KMS-11 (cell line): ENCODE data around the gene GDF7.

Experiments
- H2AFZ ChIP-seq: fragments of 200-600 bp; sonication (generic); 2 replicates; pipeline ENCODE4 v1.6.1; 2016; ENCODE audit warnings: antibody characterized with exemption, mixed run types, low read depth
- H3K27ac ChIP-seq: fragments of 200-600 bp; sonication (generic); 2 replicates; pipeline ENCODE4 v1.6.1; 2016; ENCODE audit warnings: mild to moderate bottlenecking, mixed run types
- H3K27me3 ChIP-seq: fragments of 200-600 bp; sonication (generic); 2 replicates; pipeline ENCODE4 v1.6.1; 2017; ENCODE audit warnings: mild to moderate bottlenecking, low read depth, mixed run types, moderate library complexity; ENCODE audit not compliant: insufficient read depth
- H3K36me3 ChIP-seq: fragments of 200-600 bp; sonication (generic); 2 replicates; pipeline ENCODE4 v1.6.1; 2017; ENCODE audit warnings: mild to moderate bottlenecking, mixed run types; ENCODE audit not compliant: insufficient read depth
- H3K4me1 ChIP-seq: fragments of 200-600 bp; sonication (generic); 2 replicates; pipeline ENCODE4 v1.6.1; 2016; ENCODE audit warnings: mild to moderate bottlenecking, low read depth, mixed run types; ENCODE audit not compliant: poor library complexity, severe bottlenecking
- H3K4me2 ChIP-seq: fragments of 200-600 bp; sonication (generic); 2 replicates; pipeline ENCODE4 v1.7.0; 2016; ENCODE audit warnings: mild to moderate bottlenecking, mixed run types
- H3K4me3 ChIP-seq: fragments of 200-600 bp; sonication (generic); IDR thresholded peaks from 2 replicates; pipeline ENCODE4 v1.6.1; 2017; ENCODE audit warnings: low read depth, low read length, mixed read lengths; ENCODE audit not compliant: insufficient read depth
- H3K79me2 ChIP-seq: fragments of 200-600 bp; sonication (generic); 2 replicates; pipeline ENCODE4 v1.6.1; 2016; ENCODE audit warnings: low read depth, mixed run types; ENCODE audit not compliant: insufficient read depth
- H3K9ac ChIP-seq: fragments of 200-600 bp; sonication (generic); 2 replicates; pipeline ENCODE4 v1.6.1; 2016; ENCODE audit warnings: mild to moderate bottlenecking, mixed run types
- H4K20me1 ChIP-seq: fragments of 200-600 bp; sonication (generic); 2 replicates; pipeline ENCODE4 v1.6.1; 2016; ENCODE audit warnings: mild to moderate bottlenecking, mixed run types; ENCODE audit not compliant: insufficient read depth
- TF ChIP-seq, protein P1 (sequence below): fragments of 200-600 bp; sonication (generic); conservative IDR thresholded peaks from 2 replicates; pipeline ENCODE4 v1.6.1; 2017; ENCODE audit warnings: low read depth, mild to moderate bottlenecking, antibody characterized with exemption, low read length, moderate library complexity, mixed read lengths

The GDF7 gene

DNA sequence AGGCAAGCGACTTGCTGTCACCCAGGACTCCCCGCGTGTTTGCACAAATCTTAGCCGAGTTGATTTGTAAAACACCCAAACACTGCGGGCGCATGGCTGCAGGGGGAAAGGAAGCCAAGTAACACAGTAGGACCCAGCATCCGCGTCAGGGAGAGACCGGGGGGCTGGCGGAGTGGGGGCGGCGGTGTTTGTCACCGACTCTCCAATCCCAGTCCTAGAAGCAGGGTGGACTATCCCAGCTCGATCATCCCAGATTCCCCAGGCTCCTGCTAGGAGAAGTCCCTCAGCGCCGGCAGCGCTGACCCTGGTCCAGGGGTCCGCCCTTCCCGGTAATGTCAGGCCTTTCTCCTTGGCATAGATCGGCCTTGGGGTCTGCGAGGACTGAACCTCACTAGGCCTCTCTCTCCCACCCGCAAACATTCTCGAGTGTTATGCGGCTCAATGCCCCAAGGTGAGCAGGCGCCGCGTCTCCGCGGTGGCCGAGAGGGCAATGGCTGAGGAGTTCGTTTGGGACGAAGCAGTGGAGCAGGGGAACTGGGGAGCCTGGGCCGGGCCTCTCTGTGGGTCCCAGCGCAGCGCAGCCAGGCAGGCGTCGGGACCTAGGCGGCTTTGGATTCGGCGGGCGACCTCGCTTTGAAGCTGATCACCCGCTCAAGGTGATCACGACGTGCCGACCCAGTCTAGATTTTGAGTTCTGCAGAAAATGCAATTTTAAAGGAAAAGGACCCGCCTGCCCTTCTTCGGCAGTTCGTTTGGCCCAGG lies 1.5 kb upstream of the GDF7 start:
- Histone ChIP-seq H3K27ac (no peak overlapping the region), H3K4me1 (no peaks in the 10 kb centered on the region), H3K4me2 (no peak overlapping the region), H3K4me3 (no peak overlapping the region), H3K27me3 (no peaks in the 10 kb centered on the region), H3K79me2 (no peaks in the 10 kb centered on the region), H2AFZ (no peak overlapping the region), H3K36me3 (no peaks in the 10 kb centered on the region), H4K20me1 (no peaks in the 10 kb centered on the region), H3K9ac (no peak overlapping the region)
- TF ChIP-seq, protein P1, sequence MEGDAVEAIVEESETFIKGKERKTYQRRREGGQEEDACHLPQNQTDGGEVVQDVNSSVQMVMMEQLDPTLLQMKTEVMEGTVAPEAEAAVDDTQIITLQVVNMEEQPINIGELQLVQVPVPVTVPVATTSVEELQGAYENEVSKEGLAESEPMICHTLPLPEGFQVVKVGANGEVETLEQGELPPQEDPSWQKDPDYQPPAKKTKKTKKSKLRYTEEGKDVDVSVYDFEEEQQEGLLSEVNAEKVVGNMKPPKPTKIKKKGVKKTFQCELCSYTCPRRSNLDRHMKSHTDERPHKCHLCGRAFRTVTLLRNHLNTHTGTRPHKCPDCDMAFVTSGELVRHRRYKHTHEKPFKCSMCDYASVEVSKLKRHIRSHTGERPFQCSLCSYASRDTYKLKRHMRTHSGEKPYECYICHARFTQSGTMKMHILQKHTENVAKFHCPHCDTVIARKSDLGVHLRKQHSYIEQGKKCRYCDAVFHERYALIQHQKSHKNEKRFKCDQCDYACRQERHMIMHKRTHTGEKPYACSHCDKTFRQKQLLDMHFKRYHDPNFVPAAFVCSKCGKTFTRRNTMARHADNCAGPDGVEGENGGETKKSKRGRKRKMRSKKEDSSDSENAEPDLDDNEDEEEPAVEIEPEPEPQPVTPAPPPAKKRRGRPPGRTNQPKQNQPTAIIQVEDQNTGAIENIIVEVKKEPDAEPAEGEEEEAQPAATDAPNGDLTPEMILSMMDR = no peak

DNA sequence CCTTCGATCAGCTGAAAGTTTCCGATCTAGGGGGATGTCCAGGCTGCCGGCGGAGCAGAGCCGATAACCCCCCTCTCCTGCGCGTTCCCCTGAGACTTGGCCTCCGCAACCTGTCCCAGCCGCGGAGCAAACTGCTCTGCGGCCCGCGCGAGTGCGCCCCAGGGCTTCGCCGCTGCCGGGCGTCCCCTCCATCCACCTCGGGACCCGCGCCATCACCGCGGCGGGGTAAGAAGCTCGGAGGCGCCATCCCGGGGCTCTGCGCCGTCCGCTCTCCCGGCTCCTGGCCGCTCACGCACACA lies 990 bp upstream of the GDF7 start:
- TF ChIP-seq, protein P1 = no peak
- Histone ChIP-seq H4K20me1 (no peaks in the 10 kb centered on the region), H3K79me2 (no peaks in the 10 kb centered on the region), H3K27me3 (no peaks in the 10 kb centered on the region), H2AFZ (no peak overlapping the region), H3K9ac (no peak overlapping the region), H3K36me3 (no peaks in the 10 kb centered on the region), H3K4me1 (no peaks in the 10 kb centered on the region), H3K4me2 (no peak overlapping the region), H3K27ac (no peak overlapping the region), H3K4me3 (no peak overlapping the region)

GRCh38 chr2:20667151-20667530 lies 197 bp downstream of the GDF7 start:
- Histone ChIP-seq H2AFZ (no peak overlapping the region), H3K4me2 (no peak overlapping the region), H3K36me3 (no peaks in the 10 kb centered on the region), H3K4me3 (no peak overlapping the region), H3K27ac (no peak overlapping the region), H4K20me1 (no peaks in the 10 kb centered on the region), H3K27me3 (no peaks in the 10 kb centered on the region), H3K79me2 (no peaks in the 10 kb centered on the region), H3K4me1 (no peaks in the 10 kb centered on the region), H3K9ac (no peak overlapping the region)
- TF ChIP-seq, protein P1 = no peak

DNA sequence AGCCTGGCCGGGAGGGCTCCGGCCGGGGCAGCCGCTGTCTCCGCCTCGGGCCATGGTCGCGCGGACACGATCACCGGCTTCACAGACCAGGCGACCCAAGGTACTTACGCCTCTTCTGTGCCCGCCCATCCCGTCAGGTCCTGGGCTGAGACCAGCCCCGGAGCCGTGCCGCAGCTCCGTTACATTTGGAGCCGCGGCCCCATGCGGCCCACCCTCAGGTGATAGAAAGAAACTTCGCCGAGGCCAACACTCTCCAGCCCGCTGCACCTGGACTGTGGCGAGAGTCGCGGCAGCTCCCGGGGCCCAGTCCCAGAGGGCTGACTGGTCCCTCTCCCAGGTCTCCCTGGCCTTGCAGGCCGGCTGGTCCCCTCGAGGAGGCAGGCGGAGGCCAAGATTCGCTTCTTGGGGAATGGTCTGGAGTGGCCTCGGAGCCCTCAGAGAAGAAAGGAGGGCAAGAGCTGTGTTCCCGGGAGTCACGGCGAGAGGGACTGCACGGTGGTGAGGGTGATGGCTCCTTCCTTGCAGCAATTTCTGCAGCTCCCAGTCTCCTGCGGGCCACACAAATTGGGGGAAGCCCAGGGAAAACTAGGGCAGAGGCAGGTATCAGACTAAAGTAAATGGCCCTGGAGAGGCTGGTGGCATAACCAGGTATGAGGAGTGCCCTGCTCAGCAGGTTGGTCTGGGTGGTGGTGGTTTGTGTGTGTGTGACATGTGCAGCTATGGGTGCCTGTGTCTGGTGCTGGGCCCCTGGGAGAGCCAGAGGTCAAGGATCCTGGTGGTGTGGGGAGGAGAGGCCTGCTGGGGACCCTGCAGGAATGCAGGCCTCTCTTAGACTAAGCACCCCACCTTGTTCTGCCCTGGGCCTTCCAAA lies 822 bp downstream of the GDF7 start:
- Histone ChIP-seq H3K27ac (no peak overlapping the region), H3K4me1 (no peaks in the 10 kb centered on the region), H3K27me3 (no peaks in the 10 kb centered on the region), H4K20me1 (no peaks in the 10 kb centered on the region), H3K4me2 (no peak overlapping the region), H3K79me2 (no peaks in the 10 kb centered on the region), H2AFZ (no peak overlapping the region), H3K36me3 (no peaks in the 10 kb centered on the region), H3K9ac (no peak overlapping the region), H3K4me3 (no peak overlapping the region)
- TF ChIP-seq, protein P1 = no peak
